AG04449 (cell line): Measurements from ENCODE around the gene DDX10.

Experiments used
- CTCF ChIA-PET: fragments of 350-600 bp; formaldehyde crosslinking; extraction: SDS; loops from one replicate; lab custom pipeline; 2021; ENCODE audit warnings: antibody characterized with exemption; lab: Yijun Ruan, JAX
- POLR2A ChIA-PET: fragments of 400-600, 350-600 bp; formaldehyde crosslinking; extraction: SDS; loops from one replicate; lab custom pipeline; 2020; ENCODE audit warnings: antibody characterized with exemption, inconsistent platforms; lab: Yijun Ruan, JAX
- DNase-seq: peaks from one replicate; pipeline ENCODE4 v3.0.0-alpha.2; 2010; ENCODE audit warnings: low read depth, low spot score
- H3K4me3 ChIP-seq: 2 replicates; pipeline ENCODE4 v1.5.1; 2011; ENCODE audit warnings: low read depth, mild to moderate bottlenecking, control low read depth, low read length
- TF ChIP-seq, protein P1 (sequence below): IDR thresholded peaks from one replicate; pipeline ENCODE4 v1.5.1; 2011; ENCODE audit warnings: mild to moderate bottlenecking, moderate library complexity, low read length, control low read depth, inconsistent platforms; ENCODE audit not compliant: insufficient read depth; ENCODE audit errors: missing control alignments

Gene DDX10

DNA sequence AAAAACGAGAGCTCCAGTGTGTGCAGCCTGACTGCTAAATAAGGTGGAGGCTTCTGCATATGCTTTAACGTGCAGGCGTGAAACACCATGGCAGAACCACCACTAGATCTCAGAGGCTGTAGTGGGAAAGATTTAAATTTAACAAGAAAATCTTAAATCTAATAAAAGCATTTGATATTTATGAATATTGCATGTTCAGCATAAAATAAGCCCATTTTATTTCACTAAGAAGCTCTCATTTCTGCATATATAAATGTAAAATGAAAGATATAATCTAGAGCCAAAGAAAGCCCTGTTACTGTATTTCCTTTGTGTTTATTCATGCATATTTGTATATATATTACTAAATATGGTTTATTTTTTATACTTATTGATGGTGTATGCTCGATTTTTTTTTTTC is 188.3 kb downstream of the DDX10 start:
- POLR2A ChIA-PET: no interaction called here
- H3K4me3 ChIP-seq: no peak overlapping the region
- no peak for DNase-seq
- TF ChIP-seq, protein P1, sequence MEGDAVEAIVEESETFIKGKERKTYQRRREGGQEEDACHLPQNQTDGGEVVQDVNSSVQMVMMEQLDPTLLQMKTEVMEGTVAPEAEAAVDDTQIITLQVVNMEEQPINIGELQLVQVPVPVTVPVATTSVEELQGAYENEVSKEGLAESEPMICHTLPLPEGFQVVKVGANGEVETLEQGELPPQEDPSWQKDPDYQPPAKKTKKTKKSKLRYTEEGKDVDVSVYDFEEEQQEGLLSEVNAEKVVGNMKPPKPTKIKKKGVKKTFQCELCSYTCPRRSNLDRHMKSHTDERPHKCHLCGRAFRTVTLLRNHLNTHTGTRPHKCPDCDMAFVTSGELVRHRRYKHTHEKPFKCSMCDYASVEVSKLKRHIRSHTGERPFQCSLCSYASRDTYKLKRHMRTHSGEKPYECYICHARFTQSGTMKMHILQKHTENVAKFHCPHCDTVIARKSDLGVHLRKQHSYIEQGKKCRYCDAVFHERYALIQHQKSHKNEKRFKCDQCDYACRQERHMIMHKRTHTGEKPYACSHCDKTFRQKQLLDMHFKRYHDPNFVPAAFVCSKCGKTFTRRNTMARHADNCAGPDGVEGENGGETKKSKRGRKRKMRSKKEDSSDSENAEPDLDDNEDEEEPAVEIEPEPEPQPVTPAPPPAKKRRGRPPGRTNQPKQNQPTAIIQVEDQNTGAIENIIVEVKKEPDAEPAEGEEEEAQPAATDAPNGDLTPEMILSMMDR: no peak
- CTCF ChIA-PET: interaction anchor here (0.7 kb wide), 1 partner anchor 18 kb away, joined by 4 read pairs; no protein-coding TSS in a partner anchor

DNA sequence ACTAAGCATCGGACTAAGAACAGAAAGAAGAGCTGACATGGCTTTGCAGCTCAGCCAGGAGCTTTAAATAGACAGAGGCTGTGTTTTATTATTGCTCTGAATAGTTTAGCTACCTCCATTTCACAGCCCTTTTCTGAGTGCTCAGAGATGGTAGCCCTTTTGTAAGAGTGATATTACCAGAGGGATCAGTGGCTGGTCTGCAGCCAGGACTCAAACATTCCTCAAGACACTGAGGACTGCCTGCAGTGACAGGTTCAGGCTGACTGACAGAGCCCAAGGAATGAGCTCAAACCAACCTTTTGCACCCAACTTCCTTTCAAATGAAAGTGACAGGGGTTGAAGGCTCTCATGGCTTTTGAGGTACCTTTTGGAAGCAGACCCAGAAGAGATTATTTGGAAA is 189.0 kb downstream of the DDX10 start:
- H3K4me3 ChIP-seq: no peak overlapping the region
- TF ChIP-seq, protein P1: no peak
- ChIA-PET CTCF (interaction anchor here (0.7 kb wide), 1 partner anchor 17 kb away, joined by 4 read pairs; no protein-coding TSS in a partner anchor), POLR2A (no interaction called here)
- DNase-seq: no peak

DNA sequence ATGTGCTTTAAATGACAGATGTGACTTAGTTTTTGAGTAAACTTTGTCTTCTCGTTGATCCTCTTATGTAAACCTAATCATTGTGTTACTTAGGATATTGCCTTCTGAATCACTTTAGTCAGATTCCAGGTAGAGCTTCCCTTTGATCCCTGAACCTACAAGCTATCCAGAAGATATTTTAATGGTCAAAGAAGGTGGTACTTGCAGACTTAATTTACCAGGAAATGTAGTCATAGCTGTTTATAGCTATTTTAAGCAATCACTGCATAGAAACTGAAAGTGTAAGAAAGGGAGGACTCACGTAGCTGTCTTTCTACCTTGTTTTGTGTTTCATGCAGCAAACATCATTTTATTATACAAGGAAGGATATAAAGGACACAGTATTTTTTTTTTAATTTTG is 189.5 kb downstream of the DDX10 start:
- POLR2A ChIA-PET: no interaction called here
- DNase-seq: no peak
- CTCF ChIA-PET: interaction anchor here (0.7 kb wide), 1 partner anchor 17 kb away, joined by 3 read pairs; no protein-coding TSS in a partner anchor
- no peak overlapping the region for H3K4me3 ChIP-seq
- TF ChIP-seq, protein P1: no peak

DNA sequence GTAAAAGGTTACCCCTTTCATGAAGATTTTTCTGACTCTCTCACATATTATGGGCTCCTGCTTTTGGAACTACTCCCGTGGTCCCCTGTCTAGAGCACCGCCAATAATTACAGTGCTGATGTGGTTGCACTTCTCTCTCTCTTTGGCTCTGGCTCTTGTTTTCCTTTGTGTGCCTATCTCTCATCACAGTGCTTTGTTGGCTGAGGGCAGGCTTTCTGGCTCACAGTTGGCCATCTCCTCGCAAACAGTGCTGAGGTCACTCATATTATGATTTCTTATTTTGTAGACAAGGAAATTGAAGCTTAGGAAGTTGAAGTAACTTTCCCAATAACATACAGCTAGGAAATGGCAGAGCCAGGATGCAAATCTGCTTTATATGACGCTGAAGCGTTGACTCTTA is 192.5 kb downstream of the DDX10 start:
- TF ChIP-seq, protein P1: no peak
- H3K4me3 ChIP-seq: no peak overlapping the region
- ChIA-PET POLR2A (no interaction called here), CTCF (interaction anchor here (0.6 to 1.7 kb wide), 3 partner anchors 14 to 159 kb away, joined by 3 to 7 read pairs (median 3); no protein-coding TSS in a partner anchor)
- DNase-seq: no peak

DNA sequence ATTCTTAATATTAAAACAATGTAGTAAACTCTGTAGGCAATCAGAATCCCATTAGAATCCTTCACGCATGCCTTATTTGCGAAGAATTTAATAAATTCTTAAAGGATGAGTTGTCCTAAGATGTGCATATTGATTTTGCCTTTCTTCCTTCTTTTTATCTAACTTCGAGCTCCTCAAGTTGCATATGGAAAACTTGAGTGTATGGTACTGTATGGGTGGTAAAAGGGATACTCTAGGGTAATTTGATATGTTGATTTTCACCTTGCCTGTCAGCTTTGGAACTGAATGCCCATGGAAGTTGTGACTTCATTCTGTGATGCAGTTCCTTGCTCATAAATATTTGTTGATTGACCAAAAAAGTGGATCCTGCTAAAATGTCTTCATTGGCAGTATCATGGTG is 193.8 kb downstream of the DDX10 start:
- CTCF ChIA-PET: interaction anchor here (1.0 to 1.7 kb wide), 2 partner anchors 13 to 160 kb away, joined by 3 to 7 read pairs; no protein-coding TSS in a partner anchor
- H3K4me3 ChIP-seq: no peak overlapping the region
- TF ChIP-seq, protein P1: no peak
- DNase-seq: no peak
- POLR2A ChIA-PET: no interaction called here

DNA sequence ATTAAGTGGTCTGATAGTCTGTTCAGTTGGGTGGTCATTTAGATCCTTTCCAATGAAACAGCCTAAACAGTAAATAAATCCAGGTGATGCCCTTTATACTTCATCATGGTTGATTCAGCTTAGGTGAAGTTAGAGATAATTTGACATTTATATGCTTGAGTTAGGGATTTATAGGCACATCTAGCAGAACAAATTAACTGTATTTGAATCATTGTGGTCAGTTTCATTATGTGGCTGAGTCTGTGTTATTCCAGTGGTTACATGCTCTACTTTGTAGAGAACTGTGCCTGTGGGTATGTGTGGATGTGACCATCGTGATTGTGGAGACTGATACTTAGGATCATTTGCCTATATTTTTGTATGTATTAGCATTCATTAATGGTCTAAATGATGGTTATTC is 194.6 kb downstream of the DDX10 start:
- POLR2A ChIA-PET: no interaction called here
- DNase-seq: no peak
- H3K4me3 ChIP-seq: no peak overlapping the region
- CTCF ChIA-PET: interaction anchor here (1.0 to 1.4 kb wide), 2 partner anchors 12 to 161 kb away, joined by 3 to 4 read pairs; no protein-coding TSS in a partner anchor
- TF ChIP-seq, protein P1: no peak
